HEK293 (cell line): ENCODE data around the gene AUH.

Experiments used
- CTCF ChIP-seq: fragments of 450-650 bp; formaldehyde crosslinking; IDR thresholded peaks from 2 replicates; pipeline ENCODE4 v1.5.1; 2016; ENCODE audit warnings: missing biosample characterization, missing genetic modification characterization
- ZBTB6 ChIP-seq: fragments of 450-650 bp; formaldehyde crosslinking; IDR thresholded peaks from 2 replicates; pipeline ENCODE4 v1.5.1; 2017; ENCODE audit warnings: missing biosample characterization, missing genetic modification characterization
- ZNF2 ChIP-seq: fragments of 450-650 bp; formaldehyde crosslinking; IDR thresholded peaks from 2 replicates; pipeline ENCODE4 v1.5.1; 2016; ENCODE audit warnings: missing biosample characterization, missing genetic modification characterization
- ZNF626 ChIP-seq: fragments of 450-650 bp; sonication (Bioruptor Pico); formaldehyde crosslinking; IDR thresholded peaks from 2 replicates; pipeline ENCODE4 v1.5.1; 2018; ENCODE audit warnings: missing biosample characterization, missing genetic modification characterization, inconsistent platforms

GRCh38 chr9:91207397-91207728 is 154.4 kb downstream of the AUH start:
- TF ChIP-seq CTCF (tag by site-specific recombination) (no peak), ZNF626 (tag by site-specific recombination) (no peak), ZBTB6 (no peak), ZNF2 (tag by site-specific recombination) (no peak)
